ENCODE data around the gene ATP2B1.

DNA sequence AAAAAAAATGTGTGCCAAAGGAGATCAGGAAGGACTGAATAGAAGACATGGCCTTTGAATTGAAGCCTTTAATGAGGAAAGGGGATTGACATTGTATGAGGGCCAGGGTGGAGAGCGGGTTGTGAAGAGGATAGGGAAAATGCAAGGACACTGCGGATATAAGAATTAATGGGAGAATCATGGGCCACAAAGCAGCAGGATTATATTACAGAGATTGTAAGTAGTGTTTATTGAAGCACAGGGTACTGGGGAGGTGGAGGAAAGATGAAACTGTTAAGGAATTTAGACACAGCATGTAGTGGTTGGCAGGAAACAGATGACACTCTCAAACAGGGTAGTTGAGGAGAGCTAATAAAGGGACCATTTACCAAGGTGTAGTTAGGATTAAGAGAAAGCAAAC, 166.4 kb downstream of the ATP2B1 start:
- TF ChIP-seq, protein P1, sequence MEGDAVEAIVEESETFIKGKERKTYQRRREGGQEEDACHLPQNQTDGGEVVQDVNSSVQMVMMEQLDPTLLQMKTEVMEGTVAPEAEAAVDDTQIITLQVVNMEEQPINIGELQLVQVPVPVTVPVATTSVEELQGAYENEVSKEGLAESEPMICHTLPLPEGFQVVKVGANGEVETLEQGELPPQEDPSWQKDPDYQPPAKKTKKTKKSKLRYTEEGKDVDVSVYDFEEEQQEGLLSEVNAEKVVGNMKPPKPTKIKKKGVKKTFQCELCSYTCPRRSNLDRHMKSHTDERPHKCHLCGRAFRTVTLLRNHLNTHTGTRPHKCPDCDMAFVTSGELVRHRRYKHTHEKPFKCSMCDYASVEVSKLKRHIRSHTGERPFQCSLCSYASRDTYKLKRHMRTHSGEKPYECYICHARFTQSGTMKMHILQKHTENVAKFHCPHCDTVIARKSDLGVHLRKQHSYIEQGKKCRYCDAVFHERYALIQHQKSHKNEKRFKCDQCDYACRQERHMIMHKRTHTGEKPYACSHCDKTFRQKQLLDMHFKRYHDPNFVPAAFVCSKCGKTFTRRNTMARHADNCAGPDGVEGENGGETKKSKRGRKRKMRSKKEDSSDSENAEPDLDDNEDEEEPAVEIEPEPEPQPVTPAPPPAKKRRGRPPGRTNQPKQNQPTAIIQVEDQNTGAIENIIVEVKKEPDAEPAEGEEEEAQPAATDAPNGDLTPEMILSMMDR (IDR thresholded peaks at IDR 0.05): no peak
- TF ChIP-seq EZH2 (IDR thresholded peaks at IDR 0.05; ENCODE audit: borderline replicate concordance, insufficient read depth, low read depth, low read length, poor library complexity, severe bottlenecking): no peak
